ENCODE data around the gene POLR2B. TPM values are rescaled to one million over a fixed set of nuclear protein-coding genes. Genes with fewer than 3 reads are reported as not detected.

Gene POLR2B
- total RNA-seq, 1 experiment from 2014 or later, result 117 TPM

- peaks cover 5% of the 10 kb centered on the region; the same call in 1 of the 2 replicates for H3K4me1 Mint-ChIP-seq
- no peak overlapping the region for H3K27ac Mint-ChIP-seq
- H3K27me3 Mint-ChIP-seq (ENCODE audit: low read depth), result no peaks in the 10 kb centered on the region
- H3K36me3 Mint-ChIP-seq, result peaks cover 41% of the 10 kb centered on the region
- DNase-seq (ENCODE audit: low spot score) (no peak), ATAC-seq (no peak)
- TF ChIP-seq, protein P1, sequence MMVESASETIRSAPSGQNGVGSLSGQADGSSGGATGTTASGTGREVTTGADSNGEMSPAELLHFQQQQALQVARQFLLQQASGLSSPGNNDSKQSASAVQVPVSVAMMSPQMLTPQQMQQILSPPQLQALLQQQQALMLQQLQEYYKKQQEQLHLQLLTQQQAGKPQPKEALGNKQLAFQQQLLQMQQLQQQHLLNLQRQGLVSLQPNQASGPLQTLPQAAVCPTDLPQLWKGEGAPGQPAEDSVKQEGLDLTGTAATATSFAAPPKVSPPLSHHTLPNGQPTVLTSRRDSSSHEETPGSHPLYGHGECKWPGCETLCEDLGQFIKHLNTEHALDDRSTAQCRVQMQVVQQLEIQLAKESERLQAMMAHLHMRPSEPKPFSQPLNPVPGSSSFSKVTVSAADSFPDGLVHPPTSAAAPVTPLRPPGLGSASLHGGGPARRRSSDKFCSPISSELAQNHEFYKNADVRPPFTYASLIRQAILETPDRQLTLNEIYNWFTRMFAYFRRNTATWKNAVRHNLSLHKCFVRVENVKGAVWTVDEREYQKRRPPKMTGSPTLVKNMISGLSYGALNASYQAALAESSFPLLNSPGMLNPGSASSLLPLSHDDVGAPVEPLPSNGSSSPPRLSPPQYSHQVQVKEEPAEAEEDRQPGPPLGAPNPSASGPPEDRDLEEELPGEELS (CRISPR knock-in tag; IDR thresholded peaks at IDR 0.05), result no peak
- TF ChIP-seq ZNF671 (CRISPR knock-in tag; IDR thresholded peaks at IDR 0.05) (no peak), ELF4 (CRISPR knock-in tag; IDR thresholded peaks at IDR 0.05; ENCODE audit: low read depth) (no peak), ZNF121 (CRISPR knock-in tag; IDR thresholded peaks at IDR 0.05) (no peak), JAZF1 (CRISPR knock-in tag; IDR thresholded peaks at IDR 0.05) (no peak), PRRX2 (CRISPR knock-in tag; IDR thresholded peaks at IDR 0.05) (no peak), MYBL2 (CRISPR knock-in tag; IDR thresholded peaks at IDR 0.05) (no peak), GABPB1 (CRISPR knock-in tag; IDR thresholded peaks at IDR 0.05) (no peak), STAT6 (CRISPR knock-in tag; conservative IDR thresholded peaks at IDR 0.05; ENCODE audit: low read depth) (no peak), ZBTB21 (CRISPR knock-in tag; IDR thresholded peaks at IDR 0.05; ENCODE audit: borderline replicate concordance) (no peak), NFE2L1 (CRISPR knock-in tag; IDR thresholded peaks at IDR 0.05) (no peak), HMGXB4 (CRISPR knock-in tag; IDR thresholded peaks at IDR 0.05) (no peak), ATF1 (CRISPR knock-in tag; IDR thresholded peaks at IDR 0.05) (no peak), EMX1 (CRISPR knock-in tag; IDR thresholded peaks at IDR 0.05) (no peak), TCF7 (CRISPR knock-in tag; IDR thresholded peaks at IDR 0.05; ENCODE audit: low read depth) (no peak), SMAD3 (CRISPR knock-in tag; IDR thresholded peaks at IDR 0.05; ENCODE audit: borderline replicate concordance) (no peak), CREM (CRISPR knock-in tag; IDR thresholded peaks at IDR 0.05) (no peak)
- TF ChIP-seq, protein P2, sequence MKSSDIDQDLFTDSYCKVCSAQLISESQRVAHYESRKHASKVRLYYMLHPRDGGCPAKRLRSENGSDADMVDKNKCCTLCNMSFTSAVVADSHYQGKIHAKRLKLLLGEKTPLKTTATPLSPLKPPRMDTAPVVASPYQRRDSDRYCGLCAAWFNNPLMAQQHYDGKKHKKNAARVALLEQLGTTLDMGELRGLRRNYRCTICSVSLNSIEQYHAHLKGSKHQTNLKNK (CRISPR knock-in tag; IDR thresholded peaks at IDR 0.05), result no peak
- TF ChIP-seq, protein P3, sequence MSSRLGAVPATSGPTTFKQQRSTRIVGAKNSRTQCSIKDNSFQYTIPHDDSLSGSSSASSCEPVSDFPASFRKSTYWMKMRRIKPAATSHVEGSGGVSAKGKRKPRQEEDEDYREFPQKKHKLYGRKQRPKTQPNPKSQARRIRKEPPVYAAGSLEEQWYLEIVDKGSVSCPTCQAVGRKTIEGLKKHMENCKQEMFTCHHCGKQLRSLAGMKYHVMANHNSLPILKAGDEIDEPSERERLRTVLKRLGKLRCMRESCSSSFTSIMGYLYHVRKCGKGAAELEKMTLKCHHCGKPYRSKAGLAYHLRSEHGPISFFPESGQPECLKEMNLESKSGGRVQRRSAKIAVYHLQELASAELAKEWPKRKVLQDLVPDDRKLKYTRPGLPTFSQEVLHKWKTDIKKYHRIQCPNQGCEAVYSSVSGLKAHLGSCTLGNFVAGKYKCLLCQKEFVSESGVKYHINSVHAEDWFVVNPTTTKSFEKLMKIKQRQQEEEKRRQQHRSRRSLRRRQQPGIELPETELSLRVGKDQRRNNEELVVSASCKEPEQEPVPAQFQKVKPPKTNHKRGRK (CRISPR knock-in tag; IDR thresholded peaks at IDR 0.05; ENCODE audit: borderline replicate concordance), result no peak
- TF ChIP-seq, protein P4, sequence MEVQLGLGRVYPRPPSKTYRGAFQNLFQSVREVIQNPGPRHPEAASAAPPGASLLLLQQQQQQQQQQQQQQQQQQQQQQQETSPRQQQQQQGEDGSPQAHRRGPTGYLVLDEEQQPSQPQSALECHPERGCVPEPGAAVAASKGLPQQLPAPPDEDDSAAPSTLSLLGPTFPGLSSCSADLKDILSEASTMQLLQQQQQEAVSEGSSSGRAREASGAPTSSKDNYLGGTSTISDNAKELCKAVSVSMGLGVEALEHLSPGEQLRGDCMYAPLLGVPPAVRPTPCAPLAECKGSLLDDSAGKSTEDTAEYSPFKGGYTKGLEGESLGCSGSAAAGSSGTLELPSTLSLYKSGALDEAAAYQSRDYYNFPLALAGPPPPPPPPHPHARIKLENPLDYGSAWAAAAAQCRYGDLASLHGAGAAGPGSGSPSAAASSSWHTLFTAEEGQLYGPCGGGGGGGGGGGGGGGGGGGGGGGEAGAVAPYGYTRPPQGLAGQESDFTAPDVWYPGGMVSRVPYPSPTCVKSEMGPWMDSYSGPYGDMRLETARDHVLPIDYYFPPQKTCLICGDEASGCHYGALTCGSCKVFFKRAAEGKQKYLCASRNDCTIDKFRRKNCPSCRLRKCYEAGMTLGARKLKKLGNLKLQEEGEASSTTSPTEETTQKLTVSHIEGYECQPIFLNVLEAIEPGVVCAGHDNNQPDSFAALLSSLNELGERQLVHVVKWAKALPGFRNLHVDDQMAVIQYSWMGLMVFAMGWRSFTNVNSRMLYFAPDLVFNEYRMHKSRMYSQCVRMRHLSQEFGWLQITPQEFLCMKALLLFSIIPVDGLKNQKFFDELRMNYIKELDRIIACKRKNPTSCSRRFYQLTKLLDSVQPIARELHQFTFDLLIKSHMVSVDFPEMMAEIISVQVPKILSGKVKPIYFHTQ (CRISPR knock-in tag; IDR thresholded peaks at IDR 0.05), result no peak
- no peak overlapping the region for H3K4me3 Mint-ChIP-seq
- POLR2A ChIA-PET, result no interaction called here
- CTCF ChIA-PET, result interaction anchor here (2.1 kb wide), 1 partner anchor 96 kb away, joined by 8 read pairs; no protein-coding TSS in a partner anchor
- no peaks in the 10 kb centered on the region; the same call in 1 of the 2 replicates for H3K9me3 Mint-ChIP-seq
These were observed 46.8 kb upstream of the POLR2B start for GRCh38 chr4:56931924-56932323.
